C4-2B (cell line): ENCODE results near the gene HOXC9.

Experiments used
- H3K27ac ChIP-seq: fragments of 450-650 bp; 2 replicates; pipeline ENCODE4 v1.5.1; 2017
- CTCF ChIP-seq: fragments of 450-650 bp; conservative IDR thresholded peaks from 2 replicates; pipeline ENCODE4 v1.5.1; 2017; ENCODE audit warnings: mild to moderate bottlenecking
- ZFX ChIP-seq: fragments of 450-650 bp; IDR thresholded peaks from 2 replicates; pipeline ENCODE4 v1.6.1; 2017

HOXC9 gene

GRCh38 chr12:54046809-54047159 is 46.8 kb downstream of the HOXC9 start:
- no peak overlapping the region for H3K27ac ChIP-seq
- TF ChIP-seq CTCF (no peak), ZFX (no peak)

GRCh38 chr12:54047160-54047963 is 47.4 kb downstream of the HOXC9 start:
- H3K27ac ChIP-seq = no peak overlapping the region
- TF ChIP-seq ZFX = no peak
- TF ChIP-seq CTCF = no peak

GRCh38 chr12:54047964-54048303 is 48.0 kb downstream of the HOXC9 start:
- no peak for TF ChIP-seq ZFX
- no peak for TF ChIP-seq CTCF
- H3K27ac ChIP-seq = no peak overlapping the region

GRCh38 chr12:54048406-54049093 is 48.6 kb downstream of the HOXC9 start:
- no peak for TF ChIP-seq CTCF
- no peak for TF ChIP-seq ZFX
- no peak overlapping the region for H3K27ac ChIP-seq

- H3K27ac ChIP-seq = no peak overlapping the region
- no peak for TF ChIP-seq CTCF
- no peak for TF ChIP-seq ZFX
Measured at GRCh38 chr12:54049108-54049507, 49.1 kb downstream of the HOXC9 start.

- TF ChIP-seq ZFX (no peak), CTCF (no peak)
- no peak overlapping the region for H3K27ac ChIP-seq
Measured at GRCh38 chr12:54050482-54050810, 50.5 kb downstream of the HOXC9 start.

GRCh38 chr12:54051026-54051842 is 51.3 kb downstream of the HOXC9 start:
- TF ChIP-seq CTCF (no peak), ZFX (no peak)
- no peak overlapping the region for H3K27ac ChIP-seq
